Endothelial cell of umbilical vein (primary cell): Measurements from ENCODE around the gene XRCC1.

ENCODE experiments used
- EZH2 ChIP-seq: IDR thresholded peaks from 2 replicates; pipeline ENCODE4 v1.6.1; 2012; ENCODE audit warnings: borderline replicate concordance, low read depth, mild to moderate bottlenecking, moderate library complexity, low read length, inconsistent platforms; ENCODE audit not compliant: severe bottlenecking
- MYC ChIP-seq: IDR thresholded peaks from one replicate; pipeline ENCODE4 v1.6.1; 2011; ENCODE audit warnings: mild to moderate bottlenecking, low read depth, low read length
- POLR2AphosphoS5 ChIP-seq: IDR thresholded peaks from 2 replicates; pipeline ENCODE4 v1.6.1; 2012; ENCODE audit warnings: low read depth, mild to moderate bottlenecking, control low read depth, low read length, moderate library complexity; ENCODE audit not compliant: insufficient read depth
- TF ChIP-seq, protein P1 (sequence below), 2 donors: IDR thresholded peaks; 1 replicate in 1 of 2; 2 replicates in 1 of 2; pipeline ENCODE4 v1.5.1; 2011; ENCODE audit warnings: low read length in 2 of 2, mild to moderate bottlenecking in 2 of 2, moderate library complexity in 2 of 2, control low read depth in 1 of 2, inconsistent platforms in 1 of 2, low read depth in 1 of 2; ENCODE audit not compliant: insufficient read depth in 1 of 2; ENCODE audit errors: extremely low read depth in 1 of 2

DNA sequence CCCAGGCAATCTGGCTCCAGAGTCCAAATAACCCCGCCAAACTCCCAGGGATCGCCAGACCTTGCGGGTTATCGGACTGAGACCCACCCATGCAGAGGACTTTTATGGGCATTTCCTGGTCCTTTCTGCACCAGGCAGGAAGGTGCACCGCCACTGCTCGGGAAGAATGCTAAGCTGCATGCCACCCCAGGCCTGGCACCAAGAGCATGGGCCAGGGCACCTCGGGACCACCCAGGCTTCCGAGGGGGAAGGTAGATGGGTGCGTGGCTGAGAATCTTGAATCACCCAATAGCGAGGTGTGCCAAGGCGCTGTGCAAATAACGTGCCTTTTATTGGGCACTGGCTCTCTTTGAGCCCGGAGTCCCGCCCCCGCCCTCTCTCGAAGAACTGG, 42.8 kb downstream of the XRCC1 start:
- TF ChIP-seq POLR2AphosphoS5 = no peak
- TF ChIP-seq EZH2 = no peak
- TF ChIP-seq MYC = no peak
- TF ChIP-seq, protein P1, sequence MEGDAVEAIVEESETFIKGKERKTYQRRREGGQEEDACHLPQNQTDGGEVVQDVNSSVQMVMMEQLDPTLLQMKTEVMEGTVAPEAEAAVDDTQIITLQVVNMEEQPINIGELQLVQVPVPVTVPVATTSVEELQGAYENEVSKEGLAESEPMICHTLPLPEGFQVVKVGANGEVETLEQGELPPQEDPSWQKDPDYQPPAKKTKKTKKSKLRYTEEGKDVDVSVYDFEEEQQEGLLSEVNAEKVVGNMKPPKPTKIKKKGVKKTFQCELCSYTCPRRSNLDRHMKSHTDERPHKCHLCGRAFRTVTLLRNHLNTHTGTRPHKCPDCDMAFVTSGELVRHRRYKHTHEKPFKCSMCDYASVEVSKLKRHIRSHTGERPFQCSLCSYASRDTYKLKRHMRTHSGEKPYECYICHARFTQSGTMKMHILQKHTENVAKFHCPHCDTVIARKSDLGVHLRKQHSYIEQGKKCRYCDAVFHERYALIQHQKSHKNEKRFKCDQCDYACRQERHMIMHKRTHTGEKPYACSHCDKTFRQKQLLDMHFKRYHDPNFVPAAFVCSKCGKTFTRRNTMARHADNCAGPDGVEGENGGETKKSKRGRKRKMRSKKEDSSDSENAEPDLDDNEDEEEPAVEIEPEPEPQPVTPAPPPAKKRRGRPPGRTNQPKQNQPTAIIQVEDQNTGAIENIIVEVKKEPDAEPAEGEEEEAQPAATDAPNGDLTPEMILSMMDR (IDR thresholded peaks at IDR 0.05; ENCODE audit: extremely low read depth in 1 of 2, insufficient read depth in 1 of 2, low read depth in 1 of 2, low read length in 2 of 2) = no peak
